Liver (tissue), 9 donors: ENCODE data around the gene PER2. TPM values are rescaled to one million over a fixed set of nuclear protein-coding genes. Genes with fewer than 3 reads are reported as not detected.

Source experiments
- DNase-seq: peaks from one replicate; pipeline ENCODE4 v3.0.0-alpha.2; 2017; ENCODE audit warnings: low spot score
- H3K27ac ChIP-seq, 2 donors: one replicate each; pipeline ENCODE4 v1.7.0; 2013; ENCODE audit warnings: inconsistent platforms in 2 of 2, low read length in 2 of 2, control low read depth in 1 of 2, low read depth in 1 of 2, mild to moderate bottlenecking in 1 of 2
- H3K27me3 ChIP-seq, 4 donors: one replicate each; pipeline versions ENCODE4 v1.6.1 to v1.7.0; 2013; ENCODE audit warnings: low read length in 3 of 4, inconsistent platforms in 1 of 4, mild to moderate bottlenecking in 1 of 4, moderate library complexity in 1 of 4; ENCODE audit not compliant: control insufficient read depth in 4 of 4, insufficient read depth in 4 of 4
- H3K36me3 ChIP-seq, 4 donors: one replicate each; pipeline versions ENCODE4 v1.6.1 to v1.7.0; 2013; ENCODE audit warnings: low read length in 3 of 4, mild to moderate bottlenecking in 3 of 4, low read depth in 1 of 4, moderate library complexity in 1 of 4; ENCODE audit not compliant: control insufficient read depth in 4 of 4, insufficient read depth in 3 of 4
- H3K4me1 ChIP-seq, 4 donors: one replicate each; pipeline versions ENCODE4 v1.6.1 to v1.7.0; 2013; ENCODE audit warnings: low read length in 3 of 4, mild to moderate bottlenecking in 3 of 4, moderate library complexity in 1 of 4; ENCODE audit not compliant: control insufficient read depth in 4 of 4, insufficient read depth in 4 of 4
- H3K4me3 ChIP-seq, 3 donors: one replicate each; pipeline versions ENCODE4 v1.6.1 to v1.7.0; 2013; ENCODE audit warnings: low read length in 3 of 3, control low read depth in 1 of 3, low read depth in 1 of 3, mild to moderate bottlenecking in 1 of 3
- H3K9ac ChIP-seq, 2 donors: one replicate each; pipeline ENCODE4 v1.7.0; 2013; ENCODE audit warnings: low read length in 2 of 2, mild to moderate bottlenecking in 2 of 2, moderate library complexity in 2 of 2, control low read depth in 1 of 2, low read depth in 1 of 2
- H3K9me3 ChIP-seq, 4 donors: one replicate each; pipeline versions ENCODE4 v1.6.1 to v1.7.0; 2013; ENCODE audit warnings: low read length in 3 of 4; ENCODE audit not compliant: control insufficient read depth in 4 of 4
- ATF3 ChIP-seq: IDR thresholded peaks from 2 replicates; pipeline ENCODE4 v1.6.1; 2016; ENCODE audit warnings: antibody characterized with exemption
- CTCF ChIP-seq: fragments of 150-350 bp; IDR thresholded peaks from 2 replicates; pipeline ENCODE4 v1.5.1; 2017; ENCODE audit warnings: improper control_type of control experiment, low read depth, low read length; ENCODE audit not compliant: missing input control
- EGR1 ChIP-seq, 2 donors: IDR thresholded peaks; 2 replicates each; pipeline ENCODE4 v1.6.1; 2016 to 2018; ENCODE audit warnings: antibody characterized with exemption in 2 of 2, low read depth in 2 of 2
- FOXA1 ChIP-seq: IDR thresholded peaks from 2 replicates; pipeline ENCODE4 v1.6.1; 2016; ENCODE audit warnings: antibody characterized with exemption
- FOXA2 ChIP-seq: IDR thresholded peaks from 2 replicates; pipeline ENCODE4 v1.6.1; 2016; ENCODE audit warnings: antibody characterized with exemption
- MAX ChIP-seq: IDR thresholded peaks from 2 replicates; pipeline ENCODE4 v1.6.1; 2016; ENCODE audit warnings: antibody characterized with exemption
- NR2F2 ChIP-seq: IDR thresholded peaks from 2 replicates; pipeline ENCODE4 v1.6.1; 2016; ENCODE audit warnings: antibody characterized with exemption
- RAD21 ChIP-seq, 2 donors: IDR thresholded peaks; 2 replicates each; pipeline ENCODE4 v1.6.1; 2016; ENCODE audit warnings: antibody characterized with exemption in 2 of 2, mild to moderate bottlenecking in 2 of 2
- RXRA ChIP-seq, 2 donors: IDR thresholded peaks; 2 replicates each; pipeline ENCODE4 v1.6.1; 2017 to 2018; ENCODE audit warnings: antibody characterized with exemption in 2 of 2, mild to moderate bottlenecking in 1 of 2
- YY1 ChIP-seq: IDR thresholded peaks from 2 replicates; pipeline ENCODE4 v1.6.1; 2016; ENCODE audit warnings: antibody characterized with exemption, mild to moderate bottlenecking
- WGBS: extraction: QIAGEN DNeasy Blood & Tissue Kit; methylation state at CpG from one replicate; pipeline ENCODE4 v1.1.7; 2013; 5-methylcytosine and 5-hydroxymethylcytosine counted together
- polyA plus RNA-seq, 2 donors: library from polyadenylated mRNA; stranded (reverse) in 1 of 2; unstranded in 1 of 2; fragments of 200-250 nt in 1 of 2; fragments of >200 nt in 1 of 2; fragmentation: Nextera tagmentation in 1 of 2; extraction: Ambion mirVana in 1 of 2; gene quantifications; one replicate each; pipeline versions ENCODE4 v1.2.1 to v1.2.3, GENCODE V29; 2013 to 2015
- total RNA-seq, 2 donors: library from RNA; depleted of rRNA; stranded (reverse); fragments of >200 nt; gene quantifications; one replicate each; pipeline ENCODE4 v1.2.3, GENCODE V29; 2014
- donor health status: healthy.
- donor health status: healthy.
- donor health status: healthy.
- donor health status: healthy.
- donor health status: healthy.

The PER2 gene
- total and polyA plus RNA-seq, 4 donors: 1.1 to 12.5 (median 4.1) TPM

- WGBS: 96% methylated on average over 6 of the region's 6 CpGs
- no peak for TF ChIP-seq RXRA (IDR thresholded peaks at IDR 0.05)
- no peak for TF ChIP-seq FOXA2
- no peak for TF ChIP-seq RAD21 (IDR thresholded peaks at IDR 0.05)
- TF ChIP-seq YY1: no peak
- no peak for TF ChIP-seq MAX
- no peak for TF ChIP-seq ATF3
- TF ChIP-seq EGR1 (IDR thresholded peaks at IDR 0.05; ENCODE audit: low read depth in 2 of 2): no peak
- Histone ChIP-seq H3K4me1 (peaks cover 0 to 20% (median 14%) of the 10 kb centered on the region in 4 donors), H3K4me3 (no peak overlapping the region), H3K27me3 (no peaks in the 10 kb centered on the region), H3K9me3 (no peaks in the 10 kb centered on the region), H3K9ac (no peak overlapping the region), H3K27ac (no peak overlapping the region), H3K36me3 (peaks cover 13 to 76% (median 52%) of the 10 kb centered on the region in 4 donors)
- DNase-seq: no peak
Measured at GRCh38 chr2:238255151-238255551, 33.3 kb downstream of the PER2 start.

- Histone ChIP-seq H3K9me3 (no peaks in the 10 kb centered on the region), H3K4me1 (peaks cover 0 to 19% (median 14%) of the 10 kb centered on the region in 4 donors), H3K4me3 (no peak overlapping the region), H3K9ac (no peak overlapping the region), H3K36me3 (peaks cover 13 to 83% (median 49%) of the 10 kb centered on the region in 4 donors), H3K27me3 (no peaks in the 10 kb centered on the region), H3K27ac (no peak overlapping the region)
- no peak for TF ChIP-seq RAD21 (IDR thresholded peaks at IDR 0.05)
- DNase-seq: no peak
- 82% methylated on average over 4 of the region's 4 CpGs for WGBS
Measured at GRCh38 chr2:238254095-238254723, 34.2 kb downstream of the PER2 start.

- Histone ChIP-seq H3K9me3 (no peaks in the 10 kb centered on the region), H3K27ac (no peak overlapping the region), H3K36me3 (peaks cover 13 to 75% (median 46%) of the 10 kb centered on the region in 4 donors), H3K4me1 (peaks cover 0 to 13% (median 11%) of the 10 kb centered on the region in 4 donors), H3K9ac (no peak overlapping the region), H3K27me3 (no peaks in the 10 kb centered on the region), H3K4me3 (no peak overlapping the region)
- no peak for DNase-seq
- TF ChIP-seq FOXA2 (no peak), FOXA1 (no peak), RXRA (IDR thresholded peaks at IDR 0.05) (no peak)
- 96% methylated on average over 35 of the region's 35 CpGs for WGBS
Measured at GRCh38 chr2:238252766-238253630, 35.4 kb downstream of the PER2 start.

- TF ChIP-seq FOXA1 (no peak), EGR1 (IDR thresholded peaks at IDR 0.05; ENCODE audit: low read depth in 2 of 2) (no peak), RAD21 (IDR thresholded peaks at IDR 0.05) (no peak), FOXA2 (no peak), CTCF (no peak), ATF3 (no peak), NR2F2 (no peak)
- 95% methylated on average over 11 of the region's 11 CpGs for WGBS
Measured at GRCh38 chr2:238251986-238252385, 36.4 kb downstream of the PER2 start.

More at GRCh38 chr2:238251986-238252385, 36.4 kb downstream of the PER2 start:
- H3K27ac ChIP-seq: no peak overlapping the region
- no peak overlapping the region for H3K9ac ChIP-seq
- no peak for DNase-seq
- H3K27me3 ChIP-seq: no peaks in the 10 kb centered on the region
- H3K4me1 ChIP-seq: peaks cover 0 to 4% (median 3%) of the 10 kb centered on the region in 4 donors
- H3K9me3 ChIP-seq: no peaks in the 10 kb centered on the region
- peaks cover 13 to 83% (median 47%) of the 10 kb centered on the region in 4 donors for H3K36me3 ChIP-seq
- H3K4me3 ChIP-seq: no peak overlapping the region
